Measurements from ENCODE around the gene OSBPL3.

OSBPL3 gene

GRCh38 chr7:24956021-24956420, 24.0 kb downstream of the OSBPL3 start:
- no peak overlapping the region for H3K4me3 ChIP-seq (ENCODE audit: low read length)
- TF ChIP-seq, protein P1, sequence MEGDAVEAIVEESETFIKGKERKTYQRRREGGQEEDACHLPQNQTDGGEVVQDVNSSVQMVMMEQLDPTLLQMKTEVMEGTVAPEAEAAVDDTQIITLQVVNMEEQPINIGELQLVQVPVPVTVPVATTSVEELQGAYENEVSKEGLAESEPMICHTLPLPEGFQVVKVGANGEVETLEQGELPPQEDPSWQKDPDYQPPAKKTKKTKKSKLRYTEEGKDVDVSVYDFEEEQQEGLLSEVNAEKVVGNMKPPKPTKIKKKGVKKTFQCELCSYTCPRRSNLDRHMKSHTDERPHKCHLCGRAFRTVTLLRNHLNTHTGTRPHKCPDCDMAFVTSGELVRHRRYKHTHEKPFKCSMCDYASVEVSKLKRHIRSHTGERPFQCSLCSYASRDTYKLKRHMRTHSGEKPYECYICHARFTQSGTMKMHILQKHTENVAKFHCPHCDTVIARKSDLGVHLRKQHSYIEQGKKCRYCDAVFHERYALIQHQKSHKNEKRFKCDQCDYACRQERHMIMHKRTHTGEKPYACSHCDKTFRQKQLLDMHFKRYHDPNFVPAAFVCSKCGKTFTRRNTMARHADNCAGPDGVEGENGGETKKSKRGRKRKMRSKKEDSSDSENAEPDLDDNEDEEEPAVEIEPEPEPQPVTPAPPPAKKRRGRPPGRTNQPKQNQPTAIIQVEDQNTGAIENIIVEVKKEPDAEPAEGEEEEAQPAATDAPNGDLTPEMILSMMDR (conservative IDR thresholded peaks at IDR 0.05; ENCODE audit: low read depth, low read length) = no peak
- no peak for DNase-seq (ENCODE audit: low read depth)

- H3K4me3 ChIP-seq (ENCODE audit: low read length) = no peak overlapping the region
- no peak for DNase-seq (ENCODE audit: low read depth)
- TF ChIP-seq, protein P1 (conservative IDR thresholded peaks at IDR 0.05; ENCODE audit: low read depth, low read length) = no peak
These were observed 24.7 kb downstream of the OSBPL3 start for GRCh38 chr7:24955313-24955712.

DNA sequence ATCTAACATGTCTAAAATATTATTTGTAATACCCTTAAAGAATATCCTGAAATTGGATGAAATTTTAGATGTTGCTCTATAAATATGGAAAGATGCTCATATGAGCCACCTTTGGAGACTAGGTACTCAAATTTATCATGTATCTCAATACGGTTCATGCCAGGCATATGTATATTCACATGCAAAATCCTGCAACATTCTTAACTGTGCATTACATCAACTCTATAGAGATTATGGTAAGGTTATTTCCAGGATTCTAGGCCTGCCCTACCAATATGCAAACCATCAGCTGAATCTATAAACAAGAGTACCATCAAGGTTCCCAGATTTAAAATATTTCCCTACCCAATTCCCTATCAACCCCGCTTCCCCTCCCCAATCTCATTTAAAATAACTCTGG, 27.5 kb downstream of the OSBPL3 start:
- no peak for DNase-seq (ENCODE audit: low read depth)
- TF ChIP-seq, protein P1 (conservative IDR thresholded peaks at IDR 0.05; ENCODE audit: low read depth, low read length) = no peak
- no peak overlapping the region for H3K4me3 ChIP-seq (ENCODE audit: low read length)

- H3K4me3 ChIP-seq (ENCODE audit: low read length) = no peak overlapping the region
- TF ChIP-seq, protein P1 (conservative IDR thresholded peaks at IDR 0.05; ENCODE audit: low read depth, low read length) = no peak
- no peak for DNase-seq (ENCODE audit: low read depth)
These were observed 28.5 kb downstream of the OSBPL3 start for GRCh38 chr7:24951441-24951980.

DNA sequence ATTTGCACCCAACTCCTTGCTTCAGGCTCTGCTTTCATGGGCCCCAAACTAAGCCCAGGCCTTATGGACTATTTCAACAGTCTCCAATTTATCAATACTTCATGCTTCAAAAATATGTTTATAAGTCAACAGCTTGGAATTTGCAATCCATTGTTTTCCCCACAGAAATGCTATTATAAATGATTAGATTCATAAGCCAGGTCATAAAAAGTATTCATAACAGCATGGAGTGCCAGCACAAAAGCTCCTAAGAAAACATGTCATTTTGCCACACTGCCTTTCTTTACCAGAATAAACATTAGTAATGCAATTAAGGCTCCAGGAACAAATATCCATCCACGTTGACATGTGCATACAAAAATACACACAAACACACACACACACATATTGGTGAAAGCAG, 30.1 kb downstream of the OSBPL3 start:
- no peak for DNase-seq (ENCODE audit: low read depth)
- TF ChIP-seq, protein P1 (conservative IDR thresholded peaks at IDR 0.05; ENCODE audit: low read depth, low read length) = no peak
- no peak overlapping the region for H3K4me3 ChIP-seq (ENCODE audit: low read length)

DNA sequence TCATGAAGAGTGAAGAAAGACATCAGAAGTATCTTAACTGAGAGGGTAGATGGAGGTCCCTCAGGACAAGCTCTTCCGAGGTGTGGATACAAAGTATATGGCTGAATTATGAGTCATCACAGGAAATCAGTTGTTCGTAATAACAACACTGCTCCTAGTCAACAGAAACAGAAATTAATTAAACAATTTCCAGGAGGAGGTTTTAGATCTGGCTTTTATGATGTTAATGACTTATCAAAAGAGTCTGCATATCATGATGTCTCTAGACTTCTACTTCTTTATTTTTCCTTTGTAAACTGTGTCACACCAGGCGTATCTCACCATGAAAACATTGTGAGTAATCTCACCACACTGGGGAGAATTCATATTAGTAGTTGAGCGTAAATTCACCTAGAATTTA, 31.2 kb downstream of the OSBPL3 start:
- no peak overlapping the region for H3K4me3 ChIP-seq (ENCODE audit: low read length)
- no peak for DNase-seq (ENCODE audit: low read depth)

GRCh38 chr7:24946467-24946866, 33.5 kb downstream of the OSBPL3 start:
- TF ChIP-seq, protein P1 (conservative IDR thresholded peaks at IDR 0.05; ENCODE audit: low read depth, low read length) = no peak
- no peak for DNase-seq (ENCODE audit: low read depth)
- no peak overlapping the region for H3K4me3 ChIP-seq (ENCODE audit: low read length)

More for the DNA sequence above, 31.2 kb downstream of the OSBPL3 start:
- TF ChIP-seq, protein P1 (conservative IDR thresholded peaks at IDR 0.05; ENCODE audit: low read depth, low read length) = no peak

Measured in retinal pigment epithelial cell (primary cell).